Upper lobe of left lung (tissue), 6 donors: ENCODE measurements around the gene CITED4. TPM values are rescaled to one million over a fixed set of nuclear protein-coding genes. Genes with fewer than 3 reads are reported as not detected.

Experiments
- ATAC-seq, 2 donors: fragments of 200-7000 bp; cut with Tn5 transposase; one replicate each; pipeline ENCODE4 v1.9.1; 2022; ENCODE audit warnings: mild to moderate bottlenecking in 2 of 2, moderate library complexity in 2 of 2; ENCODE audit not compliant: low FRiP score in 2 of 2
- DNase-seq, 2 donors: peaks; one replicate each; pipeline ENCODE4 v3.0.0-alpha.2; 2019 to 2020
- H3K27ac ChIP-seq, 4 donors: fragments of 200-600 bp; sonication (generic); one replicate each; pipeline ENCODE4 v1.5.1; 2016 to 2019
- H3K27me3 ChIP-seq, 4 donors: fragments of 200-600 bp; sonication (generic); one replicate each; pipeline ENCODE4 v1.5.1; 2017 to 2019
- H3K36me3 ChIP-seq, 4 donors: fragments of 200-600 bp; sonication (generic); one replicate each; pipeline ENCODE4 v1.5.1; 2016 to 2019
- H3K4me1 ChIP-seq, 4 donors: fragments of 200-600 bp; sonication (generic); one replicate each; pipeline ENCODE4 v1.5.1; 2018 to 2019
- H3K4me3 ChIP-seq, 4 donors: fragments of 200-600 bp; sonication (generic); one replicate each; pipeline ENCODE4 v1.5.1; 2017 to 2019; ENCODE audit warnings: mild to moderate bottlenecking in 2 of 4, moderate library complexity in 1 of 4
- H3K9me3 ChIP-seq, 4 donors: fragments of 200-600 bp; sonication (generic); one replicate each; pipeline ENCODE4 v1.5.1; 2018 to 2019
- CTCF ChIP-seq, 6 experiments: fragments of 450-650 bp in 4 of 6; fragments of 200-600 bp in 2 of 6; sonication (generic) in 2 of 6; IDR thresholded peaks; one replicate each; pipeline ENCODE4 v1.5.1; 2016 to 2019; ENCODE audit warnings: antibody characterized with exemption in 6 of 6
- EP300 ChIP-seq, 4 donors: sonication (generic); formaldehyde crosslinking; IDR thresholded peaks; one replicate each; pipeline ENCODE4 v1.5.1; 2017; ENCODE audit warnings: antibody characterized with exemption in 4 of 4, control low read depth in 2 of 4
- POLR2A ChIP-seq, 4 donors: fragments of 450-650 bp; IDR thresholded peaks; one replicate each; pipeline ENCODE4 v1.5.1; 2016 to 2017; ENCODE audit warnings: antibody characterized with exemption in 4 of 4, mild to moderate bottlenecking in 2 of 4
- POLR2AphosphoS5 ChIP-seq, 2 donors: sonication (generic); formaldehyde crosslinking; IDR thresholded peaks; one replicate each; pipeline ENCODE4 v1.5.1; 2017; ENCODE audit warnings: antibody characterized with exemption in 2 of 2
- WGBS, 2 donors: methylation state at CpG; one replicate each; pipeline ENCODE4 v1.1.5; 2017 to 2018; 5-methylcytosine and 5-hydroxymethylcytosine counted together
- total RNA-seq, 6 donors: library from RNA; depleted of rRNA in 4 of 6; stranded (reverse); fragments of >200 nt in 4 of 6; gene quantifications; one replicate each; pipeline versions ENCODE4 v1.1.0 to v1.2.1, GENCODE V29; 2016 to 2021
- donor health status: DM: no; HTN: no; CAD: no; lungs with moderate emphysema.
- donor health status: DM: no; HTN: yes; CAD: no; lungs with severe emphysema.

Gene CITED4
- total RNA-seq, 6 donors from 2014 or later: 8.4 to 36.5 (median 19.8) TPM

GRCh38 chr1:40884055-40884795 is 22.1 kb upstream of the CITED4 start:
- no peaks in the 10 kb centered on the region for H3K9me3 ChIP-seq
- H3K4me1 ChIP-seq: peaks cover 0 to 7% (median 6%) of the 10 kb centered on the region in 4 donors
- H3K27ac ChIP-seq: no peak overlapping the region
- peak in 1 of 2 donors; percentile 79 for DNase-seq
- 43 to 49% methylated on average over 25 to 45 of the region's 73 CpGs for WGBS, 2 donors
- H3K4me3 ChIP-seq: peak overlapping the region in 2 of 4 donors; percentile 28 to 32
- TF ChIP-seq POLR2AphosphoS5 (IDR thresholded peaks at IDR 0.05): no peak
- no peak for TF ChIP-seq POLR2A (IDR thresholded peaks at IDR 0.05)
- no peak for TF ChIP-seq EP300 (IDR thresholded peaks at IDR 0.05)
- no peak for TF ChIP-seq CTCF (IDR thresholded peaks at IDR 0.05)
- H3K27me3 ChIP-seq: peaks cover 0 to 6% (median 3%) of the 10 kb centered on the region in 4 donors
- ATAC-seq: peak in 1 of 2 donors; percentile 42
- H3K36me3 ChIP-seq: no peaks in the 10 kb centered on the region

GRCh38 chr1:40880813-40881549 is 18.8 kb upstream of the CITED4 start:
- no peak for DNase-seq
- no peak for ATAC-seq
- TF ChIP-seq POLR2AphosphoS5 (IDR thresholded peaks at IDR 0.05): no peak
- no peak for TF ChIP-seq POLR2A (IDR thresholded peaks at IDR 0.05)
- TF ChIP-seq CTCF (IDR thresholded peaks at IDR 0.05): no peak
- TF ChIP-seq EP300 (IDR thresholded peaks at IDR 0.05): no peak
- no peak overlapping the region for H3K27ac ChIP-seq
- peaks cover under 1 to 21% (median 19%) of the 10 kb centered on the region in 4 donors for H3K4me1 ChIP-seq
- H3K4me3 ChIP-seq: no peak overlapping the region
- H3K27me3 ChIP-seq: peaks cover 0 to 6% (median 3%) of the 10 kb centered on the region in 4 donors
- peaks cover 0 to 6% (median 3%) of the 10 kb centered on the region in 4 donors for H3K9me3 ChIP-seq
- no peaks in the 10 kb centered on the region for H3K36me3 ChIP-seq
- WGBS, 2 donors: 76 to 77% methylated on average over 5 to 6 of the region's 6 CpGs

GRCh38 chr1:40879482-40880175 is 17.5 kb upstream of the CITED4 start:
- no peak overlapping the region for H3K4me3 ChIP-seq
- DNase-seq (no peak), ATAC-seq (no peak)
- no peaks in the 10 kb centered on the region for H3K36me3 ChIP-seq
- H3K4me1 ChIP-seq: peaks cover 10 to 30% (median 25%) of the 10 kb centered on the region in 4 donors
- peaks cover 0 to 6% (median 3%) of the 10 kb centered on the region in 4 donors for H3K9me3 ChIP-seq
- TF ChIP-seq EP300 (IDR thresholded peaks at IDR 0.05) (no peak), POLR2A (IDR thresholded peaks at IDR 0.05) (no peak), POLR2AphosphoS5 (IDR thresholded peaks at IDR 0.05) (no peak), CTCF (IDR thresholded peaks at IDR 0.05) (no peak)
- H3K27me3 ChIP-seq: peaks cover 0 to 6% (median 3%) of the 10 kb centered on the region in 4 donors
- H3K27ac ChIP-seq: peak overlapping the region in 1 of 4 donors; percentile 34
- 90 to 91% methylated on average over 9 to 11 of the region's 11 CpGs for WGBS, 2 donors

GRCh38 chr1:40878906-40879305 is 16.7 kb upstream of the CITED4 start:
- 100% methylated on average over 2 of the region's 2 CpGs for WGBS, 2 donors
- peaks cover 0 to 6% (median 3%) of the 10 kb centered on the region in 4 donors for H3K9me3 ChIP-seq
- no peaks in the 10 kb centered on the region for H3K36me3 ChIP-seq
- H3K4me3 ChIP-seq: no peak overlapping the region
- DNase-seq (no peak), ATAC-seq (no peak)
- TF ChIP-seq POLR2AphosphoS5 (IDR thresholded peaks at IDR 0.05) (no peak), POLR2A (IDR thresholded peaks at IDR 0.05) (no peak), EP300 (IDR thresholded peaks at IDR 0.05) (no peak), CTCF (IDR thresholded peaks at IDR 0.05) (no peak)
- peaks cover 0 to under 1% (median 0%) of the 10 kb centered on the region in 4 donors for H3K27me3 ChIP-seq
- H3K27ac ChIP-seq: no peak overlapping the region
- peaks cover 10 to 27% (median 20%) of the 10 kb centered on the region in 4 donors for H3K4me1 ChIP-seq
